Mucosa of stomach (tissue), 1 donor: ENCODE measurements around the gene PSMD11.

Experiments
- H3K27me3 ChIP-seq: one replicate; pipeline ENCODE4 v1.7.0; 2013; ENCODE audit warnings: mild to moderate bottlenecking, low read length; ENCODE audit not compliant: control insufficient read depth, insufficient read depth
- H3K36me3 ChIP-seq: one replicate; pipeline ENCODE4 v1.7.0; 2013; ENCODE audit warnings: low read length; ENCODE audit not compliant: control insufficient read depth, insufficient read depth
- H3K4me1 ChIP-seq: one replicate; pipeline ENCODE4 v1.7.0; 2013; ENCODE audit warnings: mild to moderate bottlenecking, low read length; ENCODE audit not compliant: control insufficient read depth, insufficient read depth
- H3K4me3 ChIP-seq: one replicate; pipeline ENCODE4 v1.7.0; 2013; ENCODE audit warnings: low read length
- H3K9ac ChIP-seq: one replicate; pipeline ENCODE4 v1.7.0; 2013; ENCODE audit warnings: mild to moderate bottlenecking, low read length, moderate library complexity
- H3K9me3 ChIP-seq: one replicate; pipeline ENCODE4 v1.7.0; 2013; ENCODE audit warnings: mild to moderate bottlenecking, low read length, moderate library complexity; ENCODE audit not compliant: control insufficient read depth
- donor health status: Pancreatic carcinoma.

The PSMD11 gene

DNA sequence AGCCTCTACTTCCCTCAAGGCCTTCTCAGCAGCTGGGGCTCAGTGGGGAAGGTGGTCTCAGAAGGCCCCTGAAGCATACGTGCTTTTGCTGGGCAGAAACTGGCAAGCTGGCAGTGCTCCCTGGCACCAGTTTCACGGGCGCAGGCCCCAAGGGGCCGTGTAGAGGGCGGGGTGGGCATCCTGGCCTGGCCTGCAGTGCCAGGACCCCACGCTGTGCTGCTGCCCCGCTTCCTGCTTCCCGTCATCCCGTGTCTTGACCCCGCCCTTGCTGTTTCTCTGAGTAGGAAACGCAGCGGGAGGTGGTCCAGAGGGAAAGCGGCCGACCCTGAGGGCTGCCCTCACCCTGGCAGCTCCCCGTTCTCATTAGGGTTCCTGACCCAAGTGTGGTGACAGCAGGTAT is 49.3 kb downstream of the PSMD11 start:
- no peaks in the 10 kb centered on the region for H3K9me3 ChIP-seq
- H3K4me3 ChIP-seq: no peak overlapping the region
- peaks cover 8% of the 10 kb centered on the region for H3K4me1 ChIP-seq
- no peaks in the 10 kb centered on the region for H3K36me3 ChIP-seq
- H3K27me3 ChIP-seq: no peaks in the 10 kb centered on the region
- H3K9ac ChIP-seq: no peak overlapping the region

DNA sequence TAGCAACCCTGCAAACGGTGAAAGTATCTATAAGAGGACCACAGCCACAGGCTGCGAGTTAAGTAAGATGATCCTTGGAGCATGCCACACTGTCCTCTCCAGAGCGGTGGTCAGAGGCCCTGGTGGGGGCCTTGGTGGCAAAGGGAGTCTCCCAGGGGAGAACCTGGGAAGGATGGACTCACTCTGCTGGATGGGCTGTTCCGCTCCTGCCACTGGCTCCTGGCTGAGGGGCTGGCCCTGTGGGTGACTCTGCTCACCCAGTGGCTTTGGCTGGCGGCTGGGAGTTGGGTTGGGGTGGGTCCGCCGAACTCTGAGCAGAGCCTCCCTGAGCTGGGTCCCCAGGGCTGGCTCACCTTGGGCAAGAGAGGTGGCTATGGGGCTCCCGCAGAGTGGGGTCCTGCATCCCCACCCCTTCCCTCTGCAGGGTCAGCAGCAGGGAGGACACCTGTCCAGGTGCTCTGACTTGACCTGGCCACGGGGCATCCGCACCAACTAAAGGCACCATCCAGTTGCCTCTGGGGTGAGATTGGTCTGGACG is 49.7 kb downstream of the PSMD11 start:
- peaks cover 8% of the 10 kb centered on the region for H3K4me1 ChIP-seq
- H3K27me3 ChIP-seq: no peaks in the 10 kb centered on the region
- no peaks in the 10 kb centered on the region for H3K36me3 ChIP-seq
- H3K4me3 ChIP-seq: no peak overlapping the region
- no peak overlapping the region for H3K9ac ChIP-seq
- no peaks in the 10 kb centered on the region for H3K9me3 ChIP-seq

DNA sequence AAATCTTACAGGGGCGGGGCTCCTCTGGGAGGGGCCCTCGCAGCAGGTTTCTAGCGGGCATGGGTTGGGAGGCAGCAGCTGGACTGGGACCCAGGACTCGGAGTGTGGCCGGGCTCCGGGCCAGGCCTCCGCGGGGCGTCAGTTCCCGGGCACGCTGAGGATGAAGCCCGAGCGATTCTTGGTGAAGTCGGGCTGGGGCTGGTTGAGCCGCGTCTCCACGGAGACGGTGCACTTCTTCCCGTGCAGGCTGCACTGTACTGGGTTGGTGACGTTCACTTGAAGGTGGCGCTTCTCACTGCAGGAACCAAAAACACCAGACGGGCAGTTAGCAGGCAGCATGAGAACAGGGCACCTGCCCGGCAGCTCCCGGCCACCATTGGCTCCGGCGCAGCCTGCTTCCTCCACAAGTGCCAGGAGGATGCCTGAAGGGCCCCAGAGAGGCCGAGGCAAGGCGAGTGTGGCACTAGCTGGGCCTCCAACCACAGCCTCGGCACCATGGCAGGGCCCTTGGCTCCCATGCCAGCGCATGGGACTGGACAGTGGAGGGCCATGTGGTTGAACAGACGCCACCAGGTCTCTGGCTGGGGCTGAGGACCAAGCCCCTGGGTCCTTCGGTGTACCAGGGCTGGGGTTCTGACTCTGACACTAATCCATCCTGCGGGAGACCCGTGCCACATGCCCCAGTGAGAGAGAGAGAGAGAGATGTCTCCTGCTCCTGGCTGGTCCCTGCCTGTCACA is 50.5 kb downstream of the PSMD11 start:
- Histone ChIP-seq H3K4me1 (peaks cover 4% of the 10 kb centered on the region), H3K9ac (no peak overlapping the region), H3K36me3 (no peaks in the 10 kb centered on the region), H3K9me3 (no peaks in the 10 kb centered on the region), H3K4me3 (no peak overlapping the region), H3K27me3 (no peaks in the 10 kb centered on the region)

DNA sequence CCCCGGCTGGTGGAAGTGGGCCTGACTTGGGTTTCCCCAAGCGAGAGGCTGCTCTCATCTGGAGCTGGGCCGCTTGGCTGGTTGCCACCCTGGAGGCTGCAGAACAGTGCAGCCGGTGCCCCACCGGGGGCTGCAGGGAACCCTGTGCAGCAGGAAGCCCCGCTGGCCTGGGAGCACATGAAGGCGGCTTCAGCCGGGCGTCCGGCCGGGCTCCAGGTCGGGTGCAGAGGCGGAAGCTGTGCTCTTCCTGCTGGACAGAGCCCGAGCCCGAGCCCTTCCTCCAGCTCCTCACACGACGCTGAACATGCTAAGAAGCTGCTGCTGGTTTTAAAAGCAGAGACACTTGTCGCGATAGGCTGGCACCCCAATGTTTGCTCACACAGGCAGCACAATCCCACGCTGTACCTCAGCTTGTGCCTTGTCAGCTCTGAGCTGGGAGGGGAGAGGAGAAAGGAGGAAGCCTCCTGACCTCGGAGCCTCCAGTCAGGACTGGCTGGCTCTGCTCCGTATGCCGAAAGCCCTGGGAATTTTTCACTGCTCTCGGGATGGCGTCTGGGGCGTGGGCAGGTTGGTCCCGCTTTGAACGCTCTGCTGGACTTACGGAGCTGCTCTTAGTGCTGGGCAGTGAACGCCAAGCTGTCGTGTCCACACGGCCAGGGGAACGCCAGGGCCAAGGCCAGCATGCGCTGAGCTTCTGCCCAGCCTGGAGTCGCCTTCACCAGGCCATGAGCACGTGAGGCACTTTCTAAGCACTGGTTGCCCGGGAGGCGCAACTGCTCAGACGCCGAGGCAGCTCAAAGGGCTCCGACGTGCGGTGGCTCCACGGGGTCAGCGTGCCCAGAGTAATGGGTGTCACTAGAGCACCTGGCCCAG is 51.3 kb downstream of the PSMD11 start:
- H3K4me3 ChIP-seq: no peak overlapping the region

DNA sequence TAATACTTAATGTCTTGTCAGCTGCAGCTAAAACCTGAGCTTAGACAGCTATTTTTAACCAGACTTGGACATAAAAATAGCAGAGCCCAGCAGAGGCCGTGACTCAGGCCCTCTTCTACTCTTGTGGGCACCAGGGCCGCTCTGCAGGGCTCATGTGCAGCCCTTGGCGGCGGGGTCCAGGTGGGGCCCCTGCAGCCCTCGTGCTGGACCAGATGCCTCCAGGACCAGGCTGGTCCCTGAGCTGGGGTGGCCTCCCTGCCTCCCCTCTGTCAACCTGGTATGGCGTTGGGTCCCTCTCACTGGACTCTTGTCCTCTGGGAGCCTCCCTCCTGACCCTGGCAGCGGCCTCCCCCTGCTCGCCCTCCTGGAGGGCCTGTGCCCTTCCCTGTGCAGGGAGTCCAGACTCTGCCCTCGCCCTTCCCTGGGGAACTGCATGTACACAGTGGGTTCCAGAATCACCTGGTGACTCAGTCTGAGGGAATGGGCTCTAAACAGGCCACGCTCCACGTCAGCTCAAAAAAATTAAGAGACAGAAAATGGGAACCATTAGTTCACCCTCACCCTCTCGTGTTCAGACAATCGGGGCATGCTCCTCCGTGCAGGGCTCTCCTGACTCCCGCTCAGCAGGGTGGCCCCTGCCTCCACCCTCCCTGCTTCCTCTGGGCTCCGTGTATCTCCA is 52.2 kb downstream of the PSMD11 start:
- Histone ChIP-seq H3K27me3 (no peaks in the 10 kb centered on the region), H3K36me3 (no peaks in the 10 kb centered on the region), H3K4me3 (no peak overlapping the region), H3K9me3 (no peaks in the 10 kb centered on the region), H3K9ac (no peak overlapping the region), H3K4me1 (peaks cover 4% of the 10 kb centered on the region)

More for the DNA sequence above, 51.3 kb downstream of the PSMD11 start:
- H3K9ac ChIP-seq: no peak overlapping the region
- no peaks in the 10 kb centered on the region for H3K27me3 ChIP-seq
- no peaks in the 10 kb centered on the region for H3K9me3 ChIP-seq
- H3K36me3 ChIP-seq: no peaks in the 10 kb centered on the region
- H3K4me1 ChIP-seq: peaks cover 4% of the 10 kb centered on the region

DNA sequence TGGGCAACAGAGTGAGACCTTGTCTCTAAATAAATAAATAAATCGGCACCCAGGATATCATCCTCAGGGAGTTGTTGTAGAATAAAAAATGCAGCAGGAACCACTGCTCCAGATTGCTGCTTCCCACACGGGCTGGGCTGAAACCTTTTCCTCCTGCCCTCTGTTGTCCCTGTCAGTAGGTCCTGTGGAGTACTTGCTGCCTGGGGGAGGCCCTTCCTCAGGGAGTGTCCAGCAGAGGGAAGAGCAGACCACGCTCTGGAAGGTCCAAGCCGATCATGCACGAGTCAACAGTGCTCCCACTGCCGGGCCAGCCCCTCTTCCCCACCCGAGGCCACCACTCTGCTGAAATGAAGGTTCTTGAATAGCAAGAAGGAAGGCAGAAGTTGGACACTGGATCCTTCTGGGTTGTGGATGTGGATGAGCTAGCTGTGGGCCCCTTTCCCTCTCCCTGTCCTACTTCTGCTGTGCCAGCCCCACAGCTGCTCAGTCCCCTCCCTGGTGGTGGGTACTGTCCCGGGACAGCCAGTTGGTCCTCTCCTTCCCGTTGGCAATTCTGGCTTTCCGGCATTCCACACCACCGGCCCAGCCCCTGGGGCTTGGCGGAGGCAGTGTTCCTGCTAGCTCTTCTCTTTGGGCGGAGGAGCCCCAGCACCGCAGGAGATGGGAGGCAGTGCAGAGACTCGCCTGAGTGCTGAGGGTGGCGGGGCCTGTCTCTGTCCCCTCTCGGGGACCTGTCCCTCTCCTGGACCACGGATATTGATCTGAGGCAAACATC is 53.3 kb downstream of the PSMD11 start:
- Histone ChIP-seq H3K27me3 (no peaks in the 10 kb centered on the region), H3K4me3 (no peak overlapping the region), H3K36me3 (no peaks in the 10 kb centered on the region), H3K9ac (no peak overlapping the region), H3K4me1 (no peaks in the 10 kb centered on the region), H3K9me3 (no peaks in the 10 kb centered on the region)

DNA sequence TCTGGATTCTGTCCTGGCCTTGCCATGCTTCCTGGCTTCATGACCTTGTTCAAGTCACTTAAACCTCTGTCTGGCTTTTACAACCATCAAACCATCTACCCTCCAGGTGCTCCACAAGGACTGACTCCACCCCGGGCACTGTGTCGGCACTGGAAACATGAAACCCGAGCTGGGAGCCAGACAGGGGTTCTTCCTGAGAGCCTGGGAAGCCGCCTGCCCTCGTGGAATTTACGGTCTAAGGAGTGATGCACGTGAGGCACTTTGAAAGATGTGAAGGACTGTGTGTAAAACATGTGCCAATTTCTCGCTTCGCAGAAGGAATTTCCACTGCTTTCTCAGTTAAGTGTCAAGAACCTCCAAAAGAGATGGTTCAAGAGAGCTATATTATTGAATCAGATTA is 54.1 kb downstream of the PSMD11 start:
- Histone ChIP-seq H3K27me3 (no peaks in the 10 kb centered on the region), H3K4me3 (no peak overlapping the region), H3K9me3 (no peaks in the 10 kb centered on the region), H3K36me3 (no peaks in the 10 kb centered on the region), H3K4me1 (no peaks in the 10 kb centered on the region), H3K9ac (no peak overlapping the region)

DNA sequence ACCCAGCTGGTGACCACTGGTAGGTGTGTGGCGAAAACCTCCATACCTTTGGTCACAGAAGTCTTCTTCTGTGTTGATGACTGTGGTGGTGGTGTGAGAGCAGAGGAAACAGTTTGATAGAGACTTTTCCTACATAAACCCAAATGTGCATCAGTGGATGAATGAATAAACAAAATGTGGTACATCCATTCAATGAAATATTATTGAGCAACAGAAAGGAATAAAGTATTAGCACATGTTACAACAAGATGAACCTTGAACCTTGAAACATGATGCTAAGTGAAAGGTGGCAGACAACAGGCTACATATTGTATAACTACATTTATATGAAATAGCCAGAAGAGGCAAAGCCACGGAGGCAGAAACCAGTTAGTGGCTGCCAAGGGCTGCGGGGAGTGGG is 57.7 kb downstream of the PSMD11 start:
- Histone ChIP-seq H3K9ac (no peak overlapping the region), H3K36me3 (no peaks in the 10 kb centered on the region), H3K27me3 (no peaks in the 10 kb centered on the region), H3K4me3 (no peak overlapping the region), H3K4me1 (peaks cover 5% of the 10 kb centered on the region), H3K9me3 (no peaks in the 10 kb centered on the region)

DNA sequence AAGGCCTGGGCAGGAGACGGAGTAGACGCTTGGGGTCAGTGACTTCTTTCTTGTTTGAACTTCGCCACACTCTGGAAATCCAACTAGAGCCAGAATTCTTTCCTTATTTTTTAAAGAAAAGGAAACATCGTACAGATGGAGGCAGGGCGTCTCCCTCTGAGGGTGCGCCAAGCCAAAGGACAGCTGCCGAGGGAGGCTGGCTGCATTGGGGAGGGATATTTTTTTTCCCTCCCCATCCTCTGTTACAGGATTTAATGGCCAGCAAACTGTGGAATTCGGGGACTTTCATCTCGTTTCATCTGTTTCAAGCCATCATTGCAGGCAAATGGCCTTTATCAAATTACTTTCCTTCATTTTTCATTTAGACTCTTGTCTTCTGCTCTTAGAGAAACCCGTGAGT is 58.4 kb downstream of the PSMD11 start:
- Histone ChIP-seq H3K9me3 (no peaks in the 10 kb centered on the region), H3K4me1 (peaks cover 5% of the 10 kb centered on the region), H3K9ac (no peak overlapping the region), H3K4me3 (no peak overlapping the region), H3K36me3 (no peaks in the 10 kb centered on the region), H3K27me3 (no peaks in the 10 kb centered on the region)

DNA sequence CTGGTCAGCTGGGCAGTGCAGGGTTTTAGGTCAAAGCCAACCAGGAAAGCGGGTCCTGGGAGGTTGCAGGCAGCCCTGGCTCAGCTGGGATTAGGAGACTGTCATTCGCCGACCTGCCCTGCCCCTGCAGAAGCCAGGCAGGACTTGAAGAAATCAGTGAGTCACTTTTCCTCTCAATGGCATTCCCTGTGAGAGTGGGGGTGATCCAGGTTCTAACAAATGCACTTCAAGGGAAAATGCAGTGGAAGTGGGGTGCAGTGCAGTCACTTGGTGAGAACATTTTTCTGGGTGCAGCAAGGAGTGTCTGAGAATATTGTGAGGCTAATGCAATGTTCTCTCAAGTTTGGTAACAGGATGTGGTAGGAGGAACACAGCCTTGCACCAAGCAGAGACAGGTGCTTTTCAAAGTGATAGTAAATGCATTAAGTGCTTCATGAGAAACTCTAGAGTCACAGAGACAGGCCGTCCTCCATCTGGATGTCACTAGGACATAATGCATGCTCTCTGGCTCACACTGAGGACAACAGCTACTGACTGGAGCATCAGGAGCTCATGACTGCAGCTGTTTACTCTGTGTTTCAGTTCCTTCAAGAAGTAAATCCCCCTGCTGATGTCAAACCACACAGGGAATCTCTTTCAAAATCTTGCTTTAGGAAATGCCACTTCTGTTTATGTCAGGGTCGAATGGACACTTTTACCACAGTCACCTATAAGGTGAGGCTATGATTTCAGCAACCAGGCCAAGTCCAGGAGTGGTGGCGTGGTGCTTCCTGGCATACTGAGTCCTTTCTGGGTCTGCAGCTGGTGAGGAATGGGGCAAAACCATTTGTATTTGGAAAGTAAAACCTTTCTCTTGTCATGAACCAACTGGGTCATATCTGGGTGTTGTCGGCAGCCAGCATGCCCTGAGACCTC is 59.2 kb downstream of the PSMD11 start:
- Histone ChIP-seq H3K9me3 (no peaks in the 10 kb centered on the region), H3K27me3 (no peaks in the 10 kb centered on the region), H3K36me3 (no peaks in the 10 kb centered on the region), H3K9ac (no peak overlapping the region), H3K4me1 (peaks cover 5% of the 10 kb centered on the region), H3K4me3 (no peak overlapping the region)
